ENCODE measurements around the gene UBE2Z.

UBE2Z gene

GRCh38 chr17:48878920-48879898, 29.0 kb upstream of the UBE2Z start:
- Histone ChIP-seq H3K27me3 (replicated peaks; ENCODE audit: control insufficient read depth, insufficient read depth, low read length) (peaks cover 15% of the 10 kb centered on the region), H3K4me1 (ENCODE audit: control insufficient read depth, insufficient read depth, low read length) (no peaks in the 10 kb centered on the region), H3K9ac (ENCODE audit: low read length) (no peak overlapping the region), H3K4me3 (ENCODE audit: low read length) (no peak overlapping the region), H3K9me3 (ENCODE audit: control insufficient read depth, low read length) (no peaks in the 10 kb centered on the region), H3K36me3 (ENCODE audit: control insufficient read depth, insufficient read depth, low read length, severe bottlenecking) (no peaks in the 10 kb centered on the region)
- peak; percentile 86 for DNase-seq (ENCODE audit: low read depth)

GRCh38 chr17:48882272-48882671, 25.9 kb upstream of the UBE2Z start:
- peaks cover 13% of the 10 kb centered on the region for H3K27me3 ChIP-seq (replicated peaks; ENCODE audit: control insufficient read depth, insufficient read depth, low read length)
- no peaks in the 10 kb centered on the region for H3K4me1 ChIP-seq (ENCODE audit: control insufficient read depth, insufficient read depth, low read length)
- H3K4me3 ChIP-seq (ENCODE audit: low read length), result no peak overlapping the region
- no peak for DNase-seq (ENCODE audit: low read depth)
- no peak overlapping the region for H3K9ac ChIP-seq (ENCODE audit: low read length)
- H3K9me3 ChIP-seq (ENCODE audit: control insufficient read depth, low read length), result no peaks in the 10 kb centered on the region
- H3K36me3 ChIP-seq (ENCODE audit: control insufficient read depth, insufficient read depth, low read length, severe bottlenecking), result no peaks in the 10 kb centered on the region

GRCh38 chr17:48883171-48883570, 25.0 kb upstream of the UBE2Z start:
- no peak for DNase-seq (ENCODE audit: low read depth)
- no peak overlapping the region for H3K4me3 ChIP-seq (ENCODE audit: low read length)
- H3K9ac ChIP-seq (ENCODE audit: low read length), result no peak overlapping the region
- H3K4me1 ChIP-seq (ENCODE audit: control insufficient read depth, insufficient read depth, low read length), result no peaks in the 10 kb centered on the region
- no peaks in the 10 kb centered on the region for H3K9me3 ChIP-seq (ENCODE audit: control insufficient read depth, low read length)
- peaks cover 5% of the 10 kb centered on the region for H3K27me3 ChIP-seq (replicated peaks; ENCODE audit: control insufficient read depth, insufficient read depth, low read length)
- no peaks in the 10 kb centered on the region for H3K36me3 ChIP-seq (ENCODE audit: control insufficient read depth, insufficient read depth, low read length, severe bottlenecking)

- Histone ChIP-seq H3K9me3 (ENCODE audit: control insufficient read depth, low read length) (no peaks in the 10 kb centered on the region), H3K27me3 (replicated peaks; ENCODE audit: control insufficient read depth, insufficient read depth, low read length) (no peaks in the 10 kb centered on the region), H3K36me3 (ENCODE audit: control insufficient read depth, insufficient read depth, low read length, severe bottlenecking) (peaks cover 4% of the 10 kb centered on the region), H3K9ac (ENCODE audit: low read length) (no peak overlapping the region), H3K4me3 (ENCODE audit: low read length) (no peak overlapping the region), H3K4me1 (ENCODE audit: control insufficient read depth, insufficient read depth, low read length) (peaks cover 21% of the 10 kb centered on the region)
- no peak for DNase-seq (ENCODE audit: low read depth)
Observed at GRCh38 chr17:48890086-48890485, 18.1 kb upstream of the UBE2Z start.

GRCh38 chr17:48892940-48893645, 15.1 kb upstream of the UBE2Z start:
- H3K9me3 ChIP-seq (ENCODE audit: control insufficient read depth, low read length), result no peaks in the 10 kb centered on the region
- DNase-seq (ENCODE audit: low read depth), result peak; percentile 53
- H3K4me3 ChIP-seq (ENCODE audit: low read length), result peak overlapping the region; percentile 91
- H3K4me1 ChIP-seq (ENCODE audit: control insufficient read depth, insufficient read depth, low read length), result peaks cover 21% of the 10 kb centered on the region
- peak overlapping the region; percentile 85 for H3K9ac ChIP-seq (ENCODE audit: low read length)
- peaks cover 20% of the 10 kb centered on the region for H3K36me3 ChIP-seq (ENCODE audit: control insufficient read depth, insufficient read depth, low read length, severe bottlenecking)
- H3K27me3 ChIP-seq (replicated peaks; ENCODE audit: control insufficient read depth, insufficient read depth, low read length), result no peaks in the 10 kb centered on the region

GRCh38 chr17:48893646-48894508, 14.3 kb upstream of the UBE2Z start:
- Histone ChIP-seq H3K4me3 (ENCODE audit: low read length) (peak overlapping the region; percentile 91), H3K36me3 (ENCODE audit: control insufficient read depth, insufficient read depth, low read length, severe bottlenecking) (peaks cover 20% of the 10 kb centered on the region), H3K4me1 (ENCODE audit: control insufficient read depth, insufficient read depth, low read length) (peaks cover 21% of the 10 kb centered on the region), H3K9ac (ENCODE audit: low read length) (peak overlapping the region; percentile 85), H3K9me3 (ENCODE audit: control insufficient read depth, low read length) (no peaks in the 10 kb centered on the region), H3K27me3 (replicated peaks; ENCODE audit: control insufficient read depth, insufficient read depth, low read length) (no peaks in the 10 kb centered on the region)
- DNase-seq (ENCODE audit: low read depth), result no peak

GRCh38 chr17:48894886-48895285, 13.3 kb upstream of the UBE2Z start:
- no peak overlapping the region for H3K9ac ChIP-seq (ENCODE audit: low read length)
- no peak overlapping the region for H3K4me3 ChIP-seq (ENCODE audit: low read length)
- peaks cover 21% of the 10 kb centered on the region for H3K4me1 ChIP-seq (ENCODE audit: control insufficient read depth, insufficient read depth, low read length)

GRCh38 chr17:48901241-48901640, 7.0 kb upstream of the UBE2Z start:
- H3K4me1 ChIP-seq (ENCODE audit: control insufficient read depth, insufficient read depth, low read length), result peaks cover 6% of the 10 kb centered on the region
- no peak overlapping the region for H3K4me3 ChIP-seq (ENCODE audit: low read length)
- H3K27me3 ChIP-seq (replicated peaks; ENCODE audit: control insufficient read depth, insufficient read depth, low read length), result no peaks in the 10 kb centered on the region
- no peak overlapping the region for H3K9ac ChIP-seq (ENCODE audit: low read length)
- H3K9me3 ChIP-seq (ENCODE audit: control insufficient read depth, low read length), result no peaks in the 10 kb centered on the region
- DNase-seq (ENCODE audit: low read depth), result no peak
- peaks cover 6% of the 10 kb centered on the region for H3K36me3 ChIP-seq (ENCODE audit: control insufficient read depth, insufficient read depth, low read length, severe bottlenecking)

More at GRCh38 chr17:48894886-48895285, 13.3 kb upstream of the UBE2Z start:
- DNase-seq (ENCODE audit: low read depth), result no peak
- Histone ChIP-seq H3K27me3 (replicated peaks; ENCODE audit: control insufficient read depth, insufficient read depth, low read length) (no peaks in the 10 kb centered on the region), H3K9me3 (ENCODE audit: control insufficient read depth, low read length) (no peaks in the 10 kb centered on the region), H3K36me3 (ENCODE audit: control insufficient read depth, insufficient read depth, low read length, severe bottlenecking) (peaks cover 20% of the 10 kb centered on the region)

GRCh38 chr17:48903401-48903800, 4.8 kb upstream of the UBE2Z start:
- Histone ChIP-seq H3K4me1 (ENCODE audit: control insufficient read depth, insufficient read depth, low read length) (peaks cover 15% of the 10 kb centered on the region), H3K9ac (ENCODE audit: low read length) (no peak overlapping the region), H3K36me3 (ENCODE audit: control insufficient read depth, insufficient read depth, low read length, severe bottlenecking) (no peaks in the 10 kb centered on the region), H3K4me3 (ENCODE audit: low read length) (no peak overlapping the region), H3K9me3 (ENCODE audit: control insufficient read depth, low read length) (no peaks in the 10 kb centered on the region), H3K27me3 (replicated peaks; ENCODE audit: control insufficient read depth, insufficient read depth, low read length) (no peaks in the 10 kb centered on the region)
- no peak for DNase-seq (ENCODE audit: low read depth)

- no peaks in the 10 kb centered on the region for H3K27me3 ChIP-seq (replicated peaks; ENCODE audit: control insufficient read depth, insufficient read depth, low read length)
- H3K9ac ChIP-seq (ENCODE audit: low read length), result no peak overlapping the region
- no peak for DNase-seq (ENCODE audit: low read depth)
- H3K36me3 ChIP-seq (ENCODE audit: control insufficient read depth, insufficient read depth, low read length, severe bottlenecking), result no peaks in the 10 kb centered on the region
- H3K9me3 ChIP-seq (ENCODE audit: control insufficient read depth, low read length), result no peaks in the 10 kb centered on the region
- H3K4me3 ChIP-seq (ENCODE audit: low read length), result no peak overlapping the region
- H3K4me1 ChIP-seq (ENCODE audit: control insufficient read depth, insufficient read depth, low read length), result peaks cover 15% of the 10 kb centered on the region
Observed at GRCh38 chr17:48904428-48904827, 3.8 kb upstream of the UBE2Z start.
